A549 (cell line): ENCODE data around the gene GALNT18. TPM values are rescaled to one million over a fixed set of nuclear protein-coding genes. Genes with fewer than 3 reads are reported as not detected.
A peak's percentile ranks its signal among the peaks of the same experiment; 100 is the strongest.

Source experiments
- ATAC-seq, 2 experiments: fragments of 200-7000 bp in 1 of 2; fragments of >200 bp in 1 of 2; cut with Nextera tagmentation in 1 of 2; cut with Tn5 transposase in 1 of 2; 3 replicates each; pipeline versions ENCODE4 v1.8.0 to v1.9.1; 2018 to 2020; ENCODE audit warnings: mild to moderate bottlenecking in 1 of 2, moderate library complexity in 1 of 2
- CTCF ChIA-PET: fragments of 300-600 bp; sonication (Branson Sonifier 250); formaldehyde crosslinking; extraction: SDS; loops from one replicate; lab custom pipeline; 2021; ENCODE audit warnings: antibody characterized with exemption, inconsistent platforms; lab: Yijun Ruan, JAX
- POLR2A ChIA-PET: fragments of 350-600 bp; formaldehyde crosslinking; extraction: SDS; loops from one replicate; lab custom pipeline; 2021; ENCODE audit warnings: antibody characterized with exemption, inconsistent platforms; lab: Yijun Ruan, JAX
- DNase-seq, 2 experiments: peaks; one replicate each; pipeline versions ENCODE4 v3.0.0 to v3.0.0-alpha.2; 2011 to 2016; ENCODE audit warnings: low read depth in 1 of 2, low spot score in 1 of 2
- FAIRE-seq: peaks from 2 replicates; lab custom pipeline; 2011; peaks lifted over from hg19 to GRCh38; lab: Jason Lieb, UNC
- H3K27ac ChIP-seq, 2 experiments: fragments of >200 bp; sonication (Bioruptor Twin); formaldehyde crosslinking; 3 replicates each; pipeline ENCODE4 v1.5.1; 2016 to 2017
- H3K4me1 ChIP-seq: fragments of >200 bp; sonication (Bioruptor Twin); formaldehyde crosslinking; 3 replicates; pipeline ENCODE4 v1.6.1; 2016
- H3K4me2 ChIP-seq: fragments of >200 bp; sonication (Bioruptor Twin); formaldehyde crosslinking; 3 replicates; pipeline ENCODE4 v1.6.1; 2016
- H3K4me3 ChIP-seq: fragments of >200 bp; sonication (Bioruptor Twin); formaldehyde crosslinking; 3 replicates; pipeline ENCODE4 v1.5.1; 2016
- H3K9me3 ChIP-seq: fragments of >200 bp; sonication (Bioruptor Twin); formaldehyde crosslinking; 3 replicates; pipeline ENCODE4 v1.6.1; 2016
- E2F6 ChIP-seq: IDR thresholded peaks from 2 replicates; pipeline ENCODE4 v1.6.1; 2012; ENCODE audit warnings: low read depth, borderline replicate concordance
- EP300 ChIP-seq, 2 experiments: fragments of >200 bp; sonication (Bioruptor Twin); formaldehyde crosslinking; IDR thresholded peaks; 2 replicates in 1 of 2; 3 replicates in 1 of 2; pipeline ENCODE4 v1.6.1; 2016 to 2017
- FOSB ChIP-seq: fragments of 250-450 bp; sonication (Bioruptor Pico); IDR thresholded peaks from 2 replicates; pipeline ENCODE4 v1.5.0; 2020; ENCODE audit warnings: mild to moderate bottlenecking, moderate library complexity
- FOSL2 ChIP-seq, 2 experiments: fragments of 450-650 bp in 1 of 2; fragments of >200 bp in 1 of 2; sonication (Bioruptor Twin) in 1 of 2; formaldehyde crosslinking; IDR thresholded peaks; 2 replicates each; pipeline versions ENCODE4 v1.5.0 to v1.6.1; 2016 to 2020; ENCODE audit warnings: mild to moderate bottlenecking in 1 of 2, moderate library complexity in 1 of 2
- GATA3 ChIP-seq: IDR thresholded peaks from 2 replicates; pipeline ENCODE4 v1.6.1; 2012; ENCODE audit warnings: borderline replicate concordance
- HDAC2 ChIP-seq: fragments of 200-600 bp; sonication (generic); IDR thresholded peaks from 2 replicates; pipeline ENCODE4 v1.6.1; 2016
- HOXA7 ChIP-seq: fragments of 250-450 bp; sonication (Bioruptor Pico); IDR thresholded peaks from 2 replicates; pipeline ENCODE4 v1.5.0; 2020; ENCODE audit warnings: mild to moderate bottlenecking, moderate library complexity
- JUN ChIP-seq, 2 experiments: fragments of >200 bp; sonication (Bioruptor Twin); formaldehyde crosslinking; IDR thresholded peaks; 2 replicates in 1 of 2; 3 replicates in 1 of 2; pipeline ENCODE4 v1.6.1; 2016 to 2017
- KDM1A ChIP-seq: fragments of 200-600 bp; sonication (generic); IDR thresholded peaks from 2 replicates; pipeline ENCODE4 v1.6.1; 2016; ENCODE audit warnings: low read depth, mild to moderate bottlenecking
- KDM5A ChIP-seq: fragments of 200-600 bp; sonication (generic); IDR thresholded peaks from 2 replicates; pipeline ENCODE4 v1.6.1; 2016; ENCODE audit warnings: antibody characterized with exemption, mild to moderate bottlenecking
- MAFK ChIP-seq: fragments of 450-650 bp; IDR thresholded peaks from 2 replicates; pipeline ENCODE4 v1.6.1; 2014; ENCODE audit not compliant: partially characterized antibody
- MYC ChIP-seq: IDR thresholded peaks from 2 replicates; pipeline ENCODE4 v1.6.1; 2012; ENCODE audit warnings: mild to moderate bottlenecking, inconsistent platforms, low read length, improper control_type of control experiment, borderline replicate concordance
- PBX3 ChIP-seq: IDR thresholded peaks from 2 replicates; pipeline ENCODE4 v1.6.1; 2012
- PHF8 ChIP-seq: fragments of 200-600 bp; sonication (generic); IDR thresholded peaks from 2 replicates; pipeline ENCODE4 v1.6.1; 2016; ENCODE audit warnings: low read depth, mild to moderate bottlenecking, antibody characterized with exemption, moderate library complexity, borderline replicate concordance
- POLR2A ChIP-seq: IDR thresholded peaks from 2 replicates; pipeline ENCODE4 v1.6.1; 2012; ENCODE audit warnings: mild to moderate bottlenecking, low read length
- RCOR1 ChIP-seq: fragments of 150-350 bp; IDR thresholded peaks from 2 replicates; pipeline ENCODE4 v1.6.1; 2014; ENCODE audit warnings: antibody characterized with exemption, low read length, low read depth
- RFX5 ChIP-seq: fragments of 450-650 bp; IDR thresholded peaks from 2 replicates; pipeline ENCODE4 v1.7.1; 2014; ENCODE audit warnings: antibody characterized with exemption, mild to moderate bottlenecking, moderate library complexity
- RNF2 ChIP-seq: fragments of 200-600 bp; sonication (generic); IDR thresholded peaks from 2 replicates; pipeline ENCODE4 v1.6.1; 2016; ENCODE audit warnings: low read depth, mild to moderate bottlenecking, antibody characterized with exemption, moderate library complexity, borderline replicate concordance
- SMC3 ChIP-seq: fragments of >200 bp; sonication (Bioruptor Twin); formaldehyde crosslinking; IDR thresholded peaks from 3 replicates; pipeline ENCODE4 v1.6.1; 2018; ENCODE audit warnings: inconsistent platforms
- SREBF2 ChIP-seq: fragments of 450-650 bp; IDR thresholded peaks from 2 replicates; pipeline ENCODE4 v1.6.1; 2014; ENCODE audit warnings: mild to moderate bottlenecking, moderate library complexity
- ZC3H11A ChIP-seq: fragments of 450-650 bp; IDR thresholded peaks from 2 replicates; pipeline ENCODE4 v1.6.1; 2014; ENCODE audit warnings: antibody characterized with exemption, mild to moderate bottlenecking
- ZSCAN20 ChIP-seq: fragments of 250-450 bp; sonication (Bioruptor Pico); IDR thresholded peaks from 2 replicates; pipeline ENCODE4 v1.8.0; 2022; ENCODE audit warnings: mild to moderate bottlenecking, moderate library complexity
- WGBS: methylation state at CpG from one replicate; pipeline ENCODE4 v1.1.6; 2017; ENCODE audit errors: missing lambda C conversion rate; 5-methylcytosine and 5-hydroxymethylcytosine counted together
- polyA plus RNA-seq, 4 experiments: library from polyadenylated mRNA; depleted of rRNA in 3 of 4; stranded (reverse); fragments of >200 nt; fragmentation: RNase III in 1 of 4; extraction: RNeasy Plus Mini Kit Qiagen cat#74134 plus additional on column Dnase treatment in 1 of 4; gene quantifications; 2 replicates in 3 of 4; 3 replicates in 1 of 4; pipeline ENCODE4 v1.2.3, GENCODE V29; 2011 to 2017
- TF ChIP-seq, protein P1 (sequence below): fragments of 150-350 bp; IDR thresholded peaks from 2 replicates; pipeline ENCODE4 v1.6.1; 2014; ENCODE audit warnings: low read depth, mild to moderate bottlenecking, low read length
- TF ChIP-seq, protein P2 (sequence below): fragments of 250-450 bp; sonication (Bioruptor Pico); IDR thresholded peaks from 2 replicates; pipeline ENCODE4 v1.5.0; 2020; ENCODE audit warnings: low read depth, mild to moderate bottlenecking, moderate library complexity
- TF ChIP-seq, protein P3 (sequence below): fragments of 200-600 bp; sonication (generic); IDR thresholded peaks from 2 replicates; pipeline ENCODE4 v1.6.1; 2016; ENCODE audit warnings: antibody characterized with exemption, mild to moderate bottlenecking, moderate library complexity

Gene GALNT18
- polyA plus RNA-seq, 2 of the 4 experiments (the other 2 are of a cell fraction): 6.7 to 16.1 TPM

- no peaks in the 10 kb centered on the region for H3K9me3 ChIP-seq
- TF ChIP-seq EP300 (IDR thresholded peaks at IDR 0.05) (no peak), PHF8 (no peak), FOSB (CRISPR knock-in tag) (no peak), PBX3 (no peak), KDM5A (no peak)
- no peak overlapping the region for H3K4me2 ChIP-seq
- no peak overlapping the region for H3K27ac ChIP-seq
- no peak overlapping the region for H3K4me3 ChIP-seq
- 33% methylated on average over 6 of the region's 6 CpGs for WGBS
- no peak for DNase-seq
- ChIA-PET CTCF (interaction anchor here (2.1 kb wide), 1 partner anchor 9 kb away, joined by 4 read pairs; no protein-coding TSS in a partner anchor), POLR2A (no interaction called here)
- ATAC-seq: no peak
- FAIRE-seq: no peak
- no peaks in the 10 kb centered on the region for H3K4me1 ChIP-seq
Observed at GRCh38 chr11:11657218-11657955, 35.6 kb upstream of the GALNT18 start.

DNA sequence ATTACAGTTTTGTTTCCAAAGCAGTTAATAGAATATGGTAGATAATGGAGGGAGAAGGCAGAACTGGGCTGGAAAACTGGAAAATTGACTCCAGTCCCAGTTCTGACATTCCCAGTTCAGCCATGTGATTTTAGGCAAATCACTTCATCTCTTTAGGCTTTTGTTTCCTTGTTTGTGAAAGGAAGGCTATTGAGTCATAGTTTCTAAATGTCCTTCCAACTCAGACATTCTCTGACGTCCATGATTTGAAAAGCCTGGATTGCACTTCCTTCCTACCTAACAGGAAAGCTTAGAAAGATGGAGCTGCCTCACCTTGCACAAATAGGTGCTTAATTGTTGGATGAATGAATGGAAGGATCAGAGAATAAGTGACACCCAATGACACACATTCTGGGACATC lies 19.8 kb upstream of the GALNT18 start:
- POLR2A ChIA-PET: no interaction called here
- Histone ChIP-seq H3K4me3 (no peak overlapping the region), H3K9me3 (no peaks in the 10 kb centered on the region)
- DNase-seq: peak in 1 of 2 experiments; percentile 16
- TF ChIP-seq POLR2A (no peak), RFX5 (no peak), SREBF2 (no peak), HOXA7 (CRISPR knock-in tag) (no peak), JUN (IDR thresholded peaks at IDR 0.05) (no peak), EP300 (IDR thresholded peaks at IDR 0.05) (no peak), SMC3 (no peak), MAFK (no peak), FOSL2 (IDR thresholded peaks at IDR 0.05) (no peak), FOSL2 (CRISPR knock-in tag; IDR thresholded peaks at IDR 0.05) (no peak), RCOR1 (no peak), GATA3 (no peak)
- TF ChIP-seq, protein P1, sequence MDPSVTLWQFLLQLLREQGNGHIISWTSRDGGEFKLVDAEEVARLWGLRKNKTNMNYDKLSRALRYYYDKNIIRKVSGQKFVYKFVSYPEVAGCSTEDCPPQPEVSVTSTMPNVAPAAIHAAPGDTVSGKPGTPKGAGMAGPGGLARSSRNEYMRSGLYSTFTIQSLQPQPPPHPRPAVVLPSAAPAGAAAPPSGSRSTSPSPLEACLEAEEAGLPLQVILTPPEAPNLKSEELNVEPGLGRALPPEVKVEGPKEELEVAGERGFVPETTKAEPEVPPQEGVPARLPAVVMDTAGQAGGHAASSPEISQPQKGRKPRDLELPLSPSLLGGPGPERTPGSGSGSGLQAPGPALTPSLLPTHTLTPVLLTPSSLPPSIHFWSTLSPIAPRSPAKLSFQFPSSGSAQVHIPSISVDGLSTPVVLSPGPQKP: no peak
- TF ChIP-seq, protein P2, sequence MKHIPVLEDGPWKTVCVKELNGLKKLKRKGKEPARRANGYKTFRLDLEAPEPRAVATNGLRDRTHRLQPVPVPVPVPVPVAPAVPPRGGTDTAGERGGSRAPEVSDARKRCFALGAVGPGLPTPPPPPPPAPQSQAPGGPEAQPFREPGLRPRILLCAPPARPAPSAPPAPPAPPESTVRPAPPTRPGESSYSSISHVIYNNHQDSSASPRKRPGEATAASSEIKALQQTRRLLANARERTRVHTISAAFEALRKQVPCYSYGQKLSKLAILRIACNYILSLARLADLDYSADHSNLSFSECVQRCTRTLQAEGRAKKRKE (CRISPR knock-in tag): no peak
- TF ChIP-seq, all 56 proteins: peak for 0
- no peak overlapping the region for H3K27ac ChIP-seq
- WGBS: 8% methylated on average over 1 of the region's 1 CpG
- ATAC-seq (no peak), FAIRE-seq (no peak)
- CTCF ChIA-PET: interaction anchor here (0.8 to 4.5 kb wide), 2 partner anchors 17 to 19 kb away, joined by 3 to 14 read pairs; no protein-coding TSS in a partner anchor
- no peaks in the 10 kb centered on the region for H3K4me1 ChIP-seq
- H3K4me2 ChIP-seq: no peak overlapping the region

- Histone ChIP-seq H3K27ac (no peak overlapping the region), H3K4me2 (no peak overlapping the region), H3K9me3 (no peaks in the 10 kb centered on the region), H3K4me3 (no peak overlapping the region), H3K4me1 (no peaks in the 10 kb centered on the region)
- no peak for DNase-seq
- FAIRE-seq: no peak
- ChIA-PET CTCF (interaction anchor here (1.2 to 4.5 kb wide), 2 partner anchors 16 to 146 kb away, joined by 3 to 14 read pairs; no protein-coding TSS in a partner anchor), POLR2A (no interaction called here)
- no peak for ATAC-seq
- 42% methylated on average over 5 of the region's 5 CpGs for WGBS
- TF ChIP-seq SREBF2 (no peak), ZC3H11A (no peak), KDM1A (no peak), PBX3 (no peak), E2F6 (no peak), ZSCAN20 (no peak), HDAC2 (no peak), RNF2 (no peak), MYC (no peak)
- TF ChIP-seq, protein P3, sequence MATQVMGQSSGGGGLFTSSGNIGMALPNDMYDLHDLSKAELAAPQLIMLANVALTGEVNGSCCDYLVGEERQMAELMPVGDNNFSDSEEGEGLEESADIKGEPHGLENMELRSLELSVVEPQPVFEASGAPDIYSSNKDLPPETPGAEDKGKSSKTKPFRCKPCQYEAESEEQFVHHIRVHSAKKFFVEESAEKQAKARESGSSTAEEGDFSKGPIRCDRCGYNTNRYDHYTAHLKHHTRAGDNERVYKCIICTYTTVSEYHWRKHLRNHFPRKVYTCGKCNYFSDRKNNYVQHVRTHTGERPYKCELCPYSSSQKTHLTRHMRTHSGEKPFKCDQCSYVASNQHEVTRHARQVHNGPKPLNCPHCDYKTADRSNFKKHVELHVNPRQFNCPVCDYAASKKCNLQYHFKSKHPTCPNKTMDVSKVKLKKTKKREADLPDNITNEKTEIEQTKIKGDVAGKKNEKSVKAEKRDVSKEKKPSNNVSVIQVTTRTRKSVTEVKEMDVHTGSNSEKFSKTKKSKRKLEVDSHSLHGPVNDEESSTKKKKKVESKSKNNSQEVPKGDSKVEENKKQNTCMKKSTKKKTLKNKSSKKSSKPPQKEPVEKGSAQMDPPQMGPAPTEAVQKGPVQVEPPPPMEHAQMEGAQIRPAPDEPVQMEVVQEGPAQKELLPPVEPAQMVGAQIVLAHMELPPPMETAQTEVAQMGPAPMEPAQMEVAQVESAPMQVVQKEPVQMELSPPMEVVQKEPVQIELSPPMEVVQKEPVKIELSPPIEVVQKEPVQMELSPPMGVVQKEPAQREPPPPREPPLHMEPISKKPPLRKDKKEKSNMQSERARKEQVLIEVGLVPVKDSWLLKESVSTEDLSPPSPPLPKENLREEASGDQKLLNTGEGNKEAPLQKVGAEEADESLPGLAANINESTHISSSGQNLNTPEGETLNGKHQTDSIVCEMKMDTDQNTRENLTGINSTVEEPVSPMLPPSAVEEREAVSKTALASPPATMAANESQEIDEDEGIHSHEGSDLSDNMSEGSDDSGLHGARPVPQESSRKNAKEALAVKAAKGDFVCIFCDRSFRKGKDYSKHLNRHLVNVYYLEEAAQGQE: no peak
Observed at GRCh38 chr11:11640996-11641395, 19.2 kb upstream of the GALNT18 start.
